GM10847 (cell line): ENCODE data around the gene ZNRF1.

Experiments
- POLR2A ChIP-seq: IDR thresholded peaks from 2 replicates; pipeline ENCODE4 v1.6.1; 2011; ENCODE audit not compliant: insufficient read length; ENCODE audit errors: extremely low read depth

Gene ZNRF1

GRCh38 chr16:75107505-75107904, 108.7 kb downstream of the ZNRF1 start:
- no peak for TF ChIP-seq POLR2A

GRCh38 chr16:75108792-75109731, 110.2 kb downstream of the ZNRF1 start:
- no peak for TF ChIP-seq POLR2A

- no peak for TF ChIP-seq POLR2A
These were observed 111.0 kb downstream of the ZNRF1 start for GRCh38 chr16:75109732-75110243.

DNA sequence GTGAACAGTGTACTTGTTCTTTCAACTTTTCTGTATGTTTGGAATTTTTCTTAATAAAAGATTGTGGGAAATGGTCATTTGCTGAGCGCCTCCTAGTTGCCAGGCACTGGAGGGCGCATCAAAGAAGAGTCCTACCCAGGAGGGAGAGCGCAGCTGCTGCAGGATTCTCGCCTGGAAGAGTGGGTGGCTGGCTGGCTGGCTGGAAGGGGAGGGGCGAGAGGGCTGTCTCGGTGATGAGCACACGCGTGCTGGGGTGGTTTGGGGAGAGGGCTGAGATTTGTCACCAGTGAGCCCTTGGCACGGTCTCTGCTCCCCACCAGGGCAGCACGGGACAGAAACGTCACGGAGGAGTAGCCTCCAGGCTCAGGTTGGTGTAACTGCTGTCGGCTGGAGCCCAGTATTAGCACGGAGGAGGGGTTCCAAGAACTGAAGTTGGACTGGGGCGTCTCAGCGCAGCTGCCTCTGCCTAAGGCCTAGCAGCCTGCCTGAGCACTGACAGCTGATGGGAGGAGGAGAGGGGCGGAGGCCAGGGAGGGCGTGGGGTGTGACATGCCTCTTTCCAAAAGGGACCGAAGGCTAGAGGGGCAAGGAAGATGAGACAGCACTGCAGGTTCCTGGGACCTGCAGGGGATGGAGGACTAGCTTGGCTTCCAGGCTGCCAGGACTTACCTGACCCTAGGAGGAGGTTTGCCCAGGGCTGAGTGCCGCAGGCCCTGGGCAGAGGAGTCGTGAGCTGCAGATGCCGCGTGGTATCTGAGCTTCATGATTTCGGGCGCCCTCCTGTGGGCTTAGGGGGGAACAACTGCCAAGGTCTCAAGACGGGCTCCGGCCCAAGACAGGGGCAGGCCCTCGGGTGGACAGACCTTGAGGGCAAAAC, 112.1 kb downstream of the ZNRF1 start:
- TF ChIP-seq POLR2A, result no peak

DNA sequence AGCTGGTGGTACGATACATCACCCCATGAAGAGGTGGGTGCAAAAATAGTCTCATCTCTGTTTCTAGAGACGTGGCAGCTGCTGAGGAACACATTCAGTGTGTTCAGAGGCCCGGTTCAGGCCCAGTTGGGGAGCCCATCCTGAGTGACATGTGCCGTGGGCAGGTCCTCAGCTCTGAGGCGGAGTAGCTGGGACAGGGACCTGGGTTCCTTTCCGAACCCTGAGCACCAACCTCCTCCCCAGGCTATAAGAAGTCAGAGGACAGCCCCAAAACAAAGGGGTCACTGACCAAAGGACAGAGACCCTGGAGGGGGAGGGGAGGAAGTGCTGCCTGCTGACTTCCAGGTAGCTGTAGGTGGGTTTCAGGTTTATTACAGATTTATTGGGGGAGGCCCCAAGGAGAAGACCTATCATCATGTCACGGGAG, 112.7 kb downstream of the ZNRF1 start:
- TF ChIP-seq POLR2A, result no peak

- TF ChIP-seq POLR2A, result no peak
These were observed 113.3 kb downstream of the ZNRF1 start for GRCh38 chr16:75111961-75112733.

DNA sequence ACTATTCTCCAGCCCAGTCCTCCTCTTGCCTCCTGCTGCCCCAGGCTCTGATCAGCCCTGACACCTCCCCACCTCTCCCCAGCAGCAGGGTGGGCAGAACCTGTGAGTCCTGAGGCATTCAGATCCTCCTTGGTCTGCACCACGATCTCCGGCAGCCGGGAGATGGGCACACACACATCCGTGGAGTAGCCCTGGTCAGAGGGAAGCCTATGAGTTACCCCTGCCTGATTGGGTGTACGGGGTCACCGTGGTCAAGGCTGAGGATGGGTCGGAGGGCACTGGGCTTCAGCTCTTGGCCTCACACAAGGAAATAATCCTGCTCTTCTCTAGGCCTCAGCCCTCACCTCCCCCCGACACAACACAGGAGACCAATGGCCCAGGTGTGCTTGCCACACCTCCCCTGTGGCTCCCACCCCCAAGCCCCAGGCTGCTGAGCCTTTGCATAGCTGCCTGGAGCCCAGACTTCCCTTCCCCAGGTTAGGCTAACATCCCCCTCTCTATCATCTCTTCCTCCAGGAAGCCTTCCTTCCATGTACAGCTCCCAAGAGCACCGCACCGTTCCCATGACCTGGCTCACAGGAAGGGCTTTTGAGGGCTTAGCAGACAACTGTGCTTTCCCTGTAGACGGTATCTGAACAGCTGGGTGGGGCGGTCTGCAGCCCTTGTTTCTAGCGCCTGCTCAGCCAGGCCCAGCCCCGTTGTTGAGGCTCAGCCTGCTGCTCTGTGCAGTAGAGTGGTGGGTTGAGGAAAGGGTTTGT, 114.1 kb downstream of the ZNRF1 start:
- TF ChIP-seq POLR2A, result no peak

GRCh38 chr16:75113541-75114121, 114.8 kb downstream of the ZNRF1 start:
- no peak for TF ChIP-seq POLR2A

- no peak for TF ChIP-seq POLR2A
These were observed 115.5 kb downstream of the ZNRF1 start for GRCh38 chr16:75114179-75114945.

DNA sequence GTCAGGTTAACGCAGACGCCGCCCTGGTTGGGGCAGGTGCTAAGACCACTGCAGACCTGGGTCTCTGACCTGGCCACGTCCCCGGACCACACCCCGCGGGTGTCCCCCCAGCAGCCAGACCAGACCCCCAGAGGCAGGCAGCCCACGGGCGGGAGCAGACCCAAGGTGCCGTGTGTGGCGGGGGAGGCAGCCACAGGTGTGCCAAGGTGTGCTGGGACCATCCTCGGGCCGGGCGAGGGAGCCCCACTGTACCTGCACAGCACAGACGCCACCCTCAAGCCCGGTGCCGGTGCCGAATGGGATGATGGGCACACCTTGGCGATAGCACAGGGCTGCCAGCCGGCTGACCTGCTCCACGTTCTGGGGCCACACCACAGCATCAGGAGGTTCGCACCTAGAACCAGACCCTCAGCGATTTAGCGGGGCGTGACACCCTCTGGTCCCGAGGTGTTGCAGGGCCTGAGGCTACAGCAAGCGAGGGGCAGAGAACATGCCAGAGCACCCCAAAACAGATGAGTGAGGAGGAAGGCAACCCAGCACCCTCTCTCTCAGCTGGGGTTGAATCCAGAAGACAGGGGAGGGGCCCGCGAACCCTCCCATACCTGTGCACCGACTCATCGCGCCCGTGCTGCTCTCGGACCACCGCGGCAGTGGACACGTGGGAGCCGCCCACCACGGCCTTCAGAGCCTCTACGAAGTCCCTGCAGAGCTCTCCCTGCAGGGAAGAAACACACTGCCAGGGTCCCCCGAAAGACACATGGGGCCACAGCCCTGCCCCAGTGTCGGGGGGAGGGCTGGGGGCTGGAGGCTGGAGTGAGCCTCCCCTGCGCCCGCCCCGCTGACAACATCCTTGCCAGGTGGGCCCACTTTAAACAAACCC, 116.4 kb downstream of the ZNRF1 start:
- TF ChIP-seq POLR2A, result no peak

- no peak for TF ChIP-seq POLR2A
These were observed 117.5 kb downstream of the ZNRF1 start, which contains the start of gene LDHD for GRCh38 chr16:75116081-75116910. Gene LDHD (minus strand): TSS chr16:75116780. CDS start chr16:75116720, 60 bp downstream.
